GM18867 (cell line): ENCODE measurements around the gene NTN3.
"Not testable (repeated sequence)": the region's sequence is repeated elsewhere in the genome, so short reads cannot be mapped to it uniquely, and the experiment has no call there.

ENCODE experiments used
- ATAC-seq: cut with Tn5 transposase; IDR thresholded peaks from one replicate; pipeline ENCODE4 v1.9.1; 2021; ENCODE audit warnings: mild to moderate bottlenecking, moderate library complexity; ENCODE audit not compliant: unreplicated experiment

The NTN3 gene

GRCh38 chr16:2471016-2471652 lies at the start of gene NTN3:
Gene NTN3, plus strand, starts transcription at chr16:2471297. Its CDS starts 405 bp downstream, at chr16:2471702.
- ATAC-seq: no peak

GRCh38 chr16:2422123-2422867 lies 48.8 kb upstream of the NTN3 start:
- ATAC-seq: no peak

- no peak for ATAC-seq
These were observed 46.8 kb upstream of the NTN3 start for GRCh38 chr16:2424061-2425007.

- no peak for ATAC-seq
These were observed 46.0 kb upstream of the NTN3 start for GRCh38 chr16:2425008-2425518.

GRCh38 chr16:2425825-2426430 lies 45.2 kb upstream of the NTN3 start:
- no peak for ATAC-seq

- ATAC-seq: no peak
These were observed 44.1 kb upstream of the NTN3 start for GRCh38 chr16:2426941-2427361.

- ATAC-seq: no peak
These were observed 43.6 kb upstream of the NTN3 start for GRCh38 chr16:2427526-2427925.

GRCh38 chr16:2428051-2428783 lies 42.9 kb upstream of the NTN3 start:
- peak; percentile 11 for ATAC-seq

- ATAC-seq: no peak
These were observed 42.4 kb upstream of the NTN3 start for GRCh38 chr16:2428784-2429033.

GRCh38 chr16:2429034-2429770 lies 41.9 kb upstream of the NTN3 start, which contains the start of gene CCNF:
Gene CCNF, plus strand, starts transcription at chr16:2429447. Its CDS starts 35 bp downstream, at chr16:2429482.
- peak; percentile 83 for ATAC-seq

GRCh38 chr16:2429771-2430663 lies 41.1 kb upstream of the NTN3 start:
- ATAC-seq: peak; percentile 2

- no peak for ATAC-seq
These were observed 38.8 kb upstream of the NTN3 start for GRCh38 chr16:2432286-2432685.

- no peak for ATAC-seq
These were observed 38.1 kb upstream of the NTN3 start for GRCh38 chr16:2432801-2433505.

- not testable (repeated sequence) for ATAC-seq
These were observed 35.9 kb upstream of the NTN3 start for GRCh38 chr16:2435236-2435635.

GRCh38 chr16:2436110-2436509 lies 35.0 kb upstream of the NTN3 start:
- no peak for ATAC-seq

GRCh38 chr16:2437032-2437790 lies 33.9 kb upstream of the NTN3 start:
- ATAC-seq: no peak

- ATAC-seq: no peak
These were observed 33.0 kb upstream of the NTN3 start for GRCh38 chr16:2438121-2438520.
